AG10803 (cell line): ENCODE measurements around the gene PTGS1.

Source experiments
- DNase-seq: peaks from one replicate; pipeline ENCODE4 v3.0.0; 2010; ENCODE audit warnings: low read depth
- H3K4me3 ChIP-seq: 2 replicates; pipeline ENCODE4 v1.5.1; 2011; ENCODE audit warnings: mild to moderate bottlenecking, low read length, control low read depth
- TF ChIP-seq, protein P1 (sequence below): conservative IDR thresholded peaks from 2 replicates; pipeline ENCODE4 v1.5.1; 2011; ENCODE audit warnings: mild to moderate bottlenecking, low read length, control low read depth, inconsistent platforms

PTGS1 gene

DNA sequence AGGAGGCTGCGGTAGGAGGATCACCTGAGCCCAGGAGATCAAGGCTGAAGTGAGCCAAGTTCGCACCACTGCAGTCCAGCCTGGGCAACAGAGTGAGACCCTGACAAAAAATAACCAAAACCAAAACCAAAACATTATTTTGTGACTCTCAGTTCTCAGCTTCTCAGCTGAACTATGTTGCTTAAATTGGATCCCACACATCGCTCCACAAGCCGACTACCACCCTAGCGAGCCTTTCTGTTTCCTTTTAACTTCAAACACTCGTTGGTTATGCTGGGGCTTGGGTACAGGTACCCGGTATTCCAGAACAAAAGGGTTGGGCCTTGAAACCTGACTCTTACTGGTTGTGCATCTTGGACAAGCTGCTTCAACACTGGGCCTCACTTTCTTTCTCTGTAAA lies 3.8 kb upstream of the PTGS1 start:
- no peak for DNase-seq
- H3K4me3 ChIP-seq, result no peak overlapping the region
- TF ChIP-seq, protein P1, sequence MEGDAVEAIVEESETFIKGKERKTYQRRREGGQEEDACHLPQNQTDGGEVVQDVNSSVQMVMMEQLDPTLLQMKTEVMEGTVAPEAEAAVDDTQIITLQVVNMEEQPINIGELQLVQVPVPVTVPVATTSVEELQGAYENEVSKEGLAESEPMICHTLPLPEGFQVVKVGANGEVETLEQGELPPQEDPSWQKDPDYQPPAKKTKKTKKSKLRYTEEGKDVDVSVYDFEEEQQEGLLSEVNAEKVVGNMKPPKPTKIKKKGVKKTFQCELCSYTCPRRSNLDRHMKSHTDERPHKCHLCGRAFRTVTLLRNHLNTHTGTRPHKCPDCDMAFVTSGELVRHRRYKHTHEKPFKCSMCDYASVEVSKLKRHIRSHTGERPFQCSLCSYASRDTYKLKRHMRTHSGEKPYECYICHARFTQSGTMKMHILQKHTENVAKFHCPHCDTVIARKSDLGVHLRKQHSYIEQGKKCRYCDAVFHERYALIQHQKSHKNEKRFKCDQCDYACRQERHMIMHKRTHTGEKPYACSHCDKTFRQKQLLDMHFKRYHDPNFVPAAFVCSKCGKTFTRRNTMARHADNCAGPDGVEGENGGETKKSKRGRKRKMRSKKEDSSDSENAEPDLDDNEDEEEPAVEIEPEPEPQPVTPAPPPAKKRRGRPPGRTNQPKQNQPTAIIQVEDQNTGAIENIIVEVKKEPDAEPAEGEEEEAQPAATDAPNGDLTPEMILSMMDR, result no peak

DNA sequence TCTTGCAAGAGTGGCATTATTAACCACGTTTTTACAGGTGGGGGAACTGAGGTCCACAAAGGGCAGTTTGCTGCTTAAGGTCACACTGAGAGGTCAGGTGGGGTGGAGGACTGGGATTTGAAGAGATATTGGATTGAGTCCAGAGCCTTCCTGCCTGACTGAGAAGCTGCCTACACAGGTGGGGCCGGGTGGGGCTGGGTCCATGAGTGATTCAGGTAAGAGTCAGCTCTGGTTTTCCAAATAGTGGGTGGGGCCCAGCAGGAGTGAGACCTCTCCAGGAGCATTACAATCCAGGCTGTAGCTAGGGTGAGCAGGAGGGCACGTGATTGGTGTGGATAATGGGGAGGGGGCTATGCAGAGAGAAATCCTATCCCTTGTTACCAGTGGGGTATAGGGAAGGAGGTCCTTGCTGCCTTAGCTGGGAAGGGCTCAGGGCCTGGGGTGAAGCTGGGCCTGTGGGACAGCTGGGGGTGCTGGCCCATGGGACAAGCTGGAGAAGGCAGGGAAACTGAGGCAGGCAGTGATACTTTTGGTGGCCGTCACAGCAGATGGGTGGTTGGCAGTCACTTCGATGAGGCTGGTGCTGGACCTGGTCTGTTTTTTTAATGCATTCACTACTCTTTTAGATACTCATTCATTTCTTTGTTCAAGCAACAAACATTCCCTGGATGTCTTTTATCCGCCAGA lies 2.9 kb upstream of the PTGS1 start:
- H3K4me3 ChIP-seq, result no peak overlapping the region
- no peak for DNase-seq
- TF ChIP-seq, protein P1, result no peak

DNA sequence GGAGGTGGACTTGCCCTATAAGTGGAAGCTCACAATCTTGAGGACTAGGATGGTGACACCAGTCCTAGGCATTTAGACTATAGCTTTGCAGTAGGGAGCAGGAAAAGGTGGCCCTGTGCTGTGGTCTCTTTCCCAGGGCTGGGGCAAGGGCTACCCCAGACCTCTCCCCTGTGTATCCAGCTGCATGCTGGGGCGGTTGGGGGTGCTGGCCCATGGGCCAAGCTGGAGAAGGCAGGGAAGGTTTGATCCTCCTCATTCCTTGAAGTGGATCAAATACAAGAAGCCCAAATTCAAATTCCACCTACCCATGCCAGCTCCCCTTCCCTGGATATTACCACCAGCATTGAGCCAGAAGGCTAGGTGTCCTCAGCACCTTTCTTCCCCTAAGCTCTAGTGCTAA lies 2.2 kb upstream of the PTGS1 start:
- no peak for DNase-seq
- TF ChIP-seq, protein P1, result no peak
- H3K4me3 ChIP-seq, result no peak overlapping the region

DNA sequence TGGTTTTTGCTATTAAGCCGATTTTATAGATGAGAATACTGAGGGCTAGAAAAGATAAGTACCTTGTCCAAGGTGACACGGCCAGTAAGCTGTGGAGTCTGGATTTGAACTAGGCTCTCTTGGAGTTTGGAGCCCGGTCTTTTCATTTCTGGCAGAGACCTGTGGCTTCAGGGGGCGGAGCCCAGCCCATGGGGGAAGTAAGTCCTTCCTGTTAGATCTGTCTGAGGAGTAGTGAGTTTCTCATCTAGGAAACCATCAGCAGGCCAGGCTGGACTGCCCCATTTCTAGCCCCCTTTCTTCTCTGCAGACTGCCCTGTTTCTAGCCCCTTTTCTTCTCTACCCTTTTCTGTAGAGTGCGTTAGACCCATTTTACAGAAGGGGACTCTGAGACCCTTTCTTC lies 521 bp upstream of the PTGS1 start:
- no peak for DNase-seq
- TF ChIP-seq, protein P1, result no peak
- peak overlapping the region; percentile 70 for H3K4me3 ChIP-seq

DNA sequence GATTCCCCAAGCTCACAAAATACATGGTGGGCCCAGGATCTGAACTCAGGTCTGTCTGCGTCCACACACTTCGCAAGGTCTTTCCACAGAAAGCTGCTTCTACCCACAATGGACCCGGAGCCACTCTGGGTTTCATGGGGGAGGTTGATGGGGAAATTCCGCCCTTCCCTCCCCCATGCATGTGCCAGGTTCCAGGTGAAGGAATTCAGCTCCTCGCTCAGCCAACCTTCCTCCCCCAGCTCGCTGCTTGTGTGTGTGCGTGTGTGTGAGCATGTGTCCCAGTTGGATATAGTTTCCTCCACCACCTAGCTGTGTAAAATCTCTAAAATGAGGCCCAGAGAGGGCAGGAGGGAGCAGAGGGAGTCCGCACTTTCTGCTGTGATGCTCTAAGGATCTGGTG lies 1.0 kb downstream of the PTGS1 start:
- peak overlapping the region; percentile 70 for H3K4me3 ChIP-seq

DNA sequence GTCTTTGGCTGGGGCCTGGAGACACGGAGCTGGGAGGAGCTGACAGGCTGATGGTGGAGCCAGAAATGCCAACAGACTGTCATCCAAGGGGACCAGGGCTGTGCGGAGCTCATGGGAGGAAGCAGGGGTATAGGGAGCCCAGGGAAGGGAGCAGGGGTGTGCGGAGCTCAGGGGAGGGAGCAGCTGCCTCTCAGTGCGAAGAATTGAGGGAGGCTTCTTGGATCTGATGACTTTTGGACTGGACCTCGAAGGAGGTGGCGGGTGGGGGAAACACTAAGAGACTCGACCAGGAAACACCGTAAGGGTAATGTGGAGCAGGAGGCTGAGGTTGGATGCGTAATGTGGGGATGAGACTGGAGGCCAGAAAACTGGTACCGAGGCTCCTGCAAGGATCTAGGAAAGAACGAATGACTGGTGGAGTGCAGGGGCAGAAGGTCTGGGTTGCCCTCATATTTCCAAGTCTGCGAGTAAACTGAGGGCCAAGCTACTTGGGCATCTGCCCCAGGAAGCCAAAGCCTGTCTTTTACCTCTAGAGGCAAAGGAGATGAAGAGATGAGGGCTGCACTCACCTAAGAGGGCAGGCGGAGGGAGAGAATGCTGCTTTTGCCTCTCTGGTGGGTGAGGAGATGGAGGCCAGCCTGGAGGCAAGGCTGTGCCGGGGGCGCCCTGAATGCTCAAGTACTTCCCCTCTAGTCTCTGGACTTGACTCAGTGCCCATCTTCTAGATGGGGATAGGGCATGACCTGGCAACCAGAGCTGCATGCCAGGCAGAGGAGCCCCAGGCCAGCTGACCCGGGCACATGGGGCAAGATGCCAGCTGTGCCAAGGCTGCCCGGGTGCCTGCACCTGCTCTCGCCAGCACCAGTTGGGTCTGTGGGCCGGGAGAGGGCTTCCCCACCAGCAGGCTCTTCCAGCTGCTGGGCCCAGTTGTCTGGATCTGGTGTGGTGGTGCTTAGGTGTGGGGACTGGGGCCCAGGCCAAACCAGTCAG lies 2.3 kb downstream of the PTGS1 start:
- DNase-seq, result no peak
- TF ChIP-seq, protein P1, result no peak
- no peak overlapping the region for H3K4me3 ChIP-seq

More for the DNA sequence above, 1.0 kb downstream of the PTGS1 start:
- TF ChIP-seq, protein P1, result no peak
- no peak for DNase-seq
